ENCODE data around the gene UNC5B. TPM values are rescaled to one million over a fixed set of nuclear protein-coding genes. Genes with fewer than 3 reads are reported as not detected.

The UNC5B gene
- total RNA-seq, 1 experiment from 2014 or later: 22.0 TPM

- H3K9me2 ChIP-seq (ENCODE audit: insufficient read depth): no peaks in the 10 kb centered on the region
- BruUV-seq (replicated peaks): no TSS peak
- H3K4me2 ChIP-seq (ENCODE audit: low read length): no peak overlapping the region
- H4K20me1 ChIP-seq (ENCODE audit: insufficient read depth): no peaks in the 10 kb centered on the region
- no peak for TF ChIP-seq MAX (IDR thresholded peaks at IDR 0.05)
- TF ChIP-seq EZH2phosphoT487 (IDR thresholded peaks at IDR 0.05; ENCODE audit: borderline replicate concordance): no peak
- TF ChIP-seq ATF3 (IDR thresholded peaks at IDR 0.05): no peak
- TF ChIP-seq JUND (IDR thresholded peaks at IDR 0.05): no peak
- POLR2A ChIA-PET: no interaction called here
- H2AFZ ChIP-seq (ENCODE audit: low read depth, low read length, poor library complexity, severe bottlenecking): no peak overlapping the region
- intact Hi-C loops (cut with micrococcal nuclease): no loop called here
- CTCF ChIA-PET: no interaction called here
- no peaks in the 10 kb centered on the region for H3K27me3 ChIP-seq (ENCODE audit: insufficient read depth, low read length)
- H3K36me3 ChIP-seq (ENCODE audit: control insufficient read depth in 1 of 2, insufficient read depth in 2 of 2, low read length in 2 of 2): no peaks in the 10 kb centered on the region
- H3K9me3 ChIP-seq (ENCODE audit: control insufficient read depth in 1 of 2, insufficient read depth in 1 of 2, low read depth in 1 of 2, low read length in 2 of 2): no peaks in the 10 kb centered on the region
- ATAC-seq (no peak), DNase-seq (ENCODE audit: low read depth, low spot score) (no peak)
- no peaks in the 10 kb centered on the region for H3K79me2 ChIP-seq (ENCODE audit: insufficient read depth, low read length)
- H3K27ac ChIP-seq (ENCODE audit: low read depth, low read length): no peak overlapping the region
- H3K9ac ChIP-seq (ENCODE audit: low read length): no peak overlapping the region
- no peak overlapping the region for H3K4me3 ChIP-seq (replicated peaks in 1 of 2; ENCODE audit: low read depth in 1 of 2, low read length in 2 of 2)
- RAD21 ChIA-PET (ENCODE audit: low non-redundant PET in 1 of 2, low total read pairs in 2 of 2, uncharacterized antibody in 2 of 2, unreplicated experiment in 2 of 2): no interaction called here
- no peaks in the 10 kb centered on the region; a peak in 1 of 4 replicates for H3K4me1 ChIP-seq (ENCODE audit: control insufficient read depth in 1 of 2, insufficient read depth in 2 of 2, low read length in 2 of 2)
Measured at GRCh38 chr10:71230656-71231025, 18.3 kb downstream of the UNC5B start.

- no peak overlapping the region for H2AFZ ChIP-seq (ENCODE audit: low read depth, low read length, poor library complexity, severe bottlenecking)
- RAD21 ChIA-PET (ENCODE audit: low non-redundant PET in 1 of 2, low total read pairs in 2 of 2, uncharacterized antibody in 2 of 2, unreplicated experiment in 2 of 2): no interaction called here
- POLR2A ChIA-PET: no interaction called here
- no peak overlapping the region for H3K27ac ChIP-seq (ENCODE audit: low read depth, low read length)
- TF ChIP-seq CBX3 (IDR thresholded peaks at IDR 0.05; ENCODE audit: low read depth) (no peak), EGR1 (IDR thresholded peaks at IDR 0.05; ENCODE audit: low read depth) (no peak), SIN3A (IDR thresholded peaks at IDR 0.05; ENCODE audit: low read depth) (no peak), MAX (IDR thresholded peaks at IDR 0.05) (no peak), CTCF (IDR thresholded peaks at IDR 0.05 in 2 of 3, conservative IDR thresholded peaks at IDR 0.05 in 1 of 3; ENCODE audit: borderline replicate concordance in 1 of 3, insufficient read depth in 1 of 3, low read depth in 2 of 3, low read length in 2 of 3) (no peak)
- H3K9me3 ChIP-seq (ENCODE audit: control insufficient read depth in 1 of 2, insufficient read depth in 1 of 2, low read depth in 1 of 2, low read length in 2 of 2): no peaks in the 10 kb centered on the region
- no TSS peak for BruUV-seq (replicated peaks)
- CTCF ChIA-PET: no interaction called here
- no peak for DNase-seq (ENCODE audit: low read depth, low spot score)
- H4K20me1 ChIP-seq (ENCODE audit: insufficient read depth): no peaks in the 10 kb centered on the region
- no peaks in the 10 kb centered on the region for H3K36me3 ChIP-seq (ENCODE audit: control insufficient read depth in 1 of 2, insufficient read depth in 2 of 2, low read length in 2 of 2)
- H3K4me2 ChIP-seq (ENCODE audit: low read length): no peak overlapping the region
- no peaks in the 10 kb centered on the region for H3K79me2 ChIP-seq (ENCODE audit: insufficient read depth, low read length)
- intact Hi-C loops (cut with micrococcal nuclease): no loop called here
- no peak overlapping the region for H3K9ac ChIP-seq (ENCODE audit: low read length)
- H3K9me2 ChIP-seq (ENCODE audit: insufficient read depth): no peaks in the 10 kb centered on the region
- H3K4me1 ChIP-seq (ENCODE audit: control insufficient read depth in 1 of 2, insufficient read depth in 2 of 2, low read length in 2 of 2): no peaks in the 10 kb centered on the region; a peak in 1 of 4 replicates
- H3K4me3 ChIP-seq (replicated peaks in 1 of 2; ENCODE audit: low read depth in 1 of 2, low read length in 2 of 2): no peak overlapping the region
- H3K27me3 ChIP-seq (ENCODE audit: insufficient read depth, low read length): no peaks in the 10 kb centered on the region
- ATAC-seq: no peak
Measured at GRCh38 chr10:71231206-71231605, 18.8 kb downstream of the UNC5B start.

Measured in HCT116 (cell line).